H1 (cell line): ENCODE measurements around the gene SYP.

Experiments used
- ATF2 ChIP-seq: IDR thresholded peaks from 2 replicates; pipeline ENCODE4 v1.6.1; 2012; ENCODE audit warnings: low read length, inconsistent platforms
- BCL11A ChIP-seq, 2 experiments: IDR thresholded peaks; one replicate each; pipeline ENCODE4 v1.6.1; 2011; ENCODE audit warnings: low read depth in 2 of 2, low read length in 2 of 2, mild to moderate bottlenecking in 2 of 2
- CBX5 ChIP-seq: fragments of 300-800, 300-1000 bp; sonication (generic); IDR thresholded peaks from 2 replicates; pipeline ENCODE4 v1.7.1; 2016; ENCODE audit warnings: antibody characterized with exemption, low read length, low read depth
- CHD1 ChIP-seq: IDR thresholded peaks from 2 replicates; pipeline ENCODE4 v1.6.1; 2012; ENCODE audit warnings: low read depth, low read length, improper control_type of control experiment
- CTCF ChIP-seq, 3 experiments: IDR thresholded peaks; 1 replicate in 2 of 3; 2 replicates in 1 of 3; pipeline versions ENCODE4 v1.5.1 to v1.6.1; 2011; ENCODE audit warnings: low read length in 3 of 3, mild to moderate bottlenecking in 3 of 3, inconsistent platforms in 2 of 3, low read depth in 1 of 3, moderate library complexity in 1 of 3; ENCODE audit not compliant: insufficient read depth in 1 of 3; ENCODE audit errors: control extremely low read depth in 1 of 3
- EGR1 ChIP-seq: IDR thresholded peaks from 2 replicates; pipeline ENCODE4 v1.6.1; 2011; ENCODE audit warnings: low read depth, low read length, borderline replicate concordance
- KDM4A ChIP-seq: IDR thresholded peaks from one replicate; pipeline ENCODE4 v1.7.1; 2012; ENCODE audit warnings: low read depth, mild to moderate bottlenecking, moderate library complexity, low read length, inconsistent platforms; ENCODE audit not compliant: severe bottlenecking
- MAFK ChIP-seq: IDR thresholded peaks from 2 replicates; pipeline ENCODE4 v1.6.1; 2012; ENCODE audit warnings: low read depth, mild to moderate bottlenecking, improper control_type of control experiment, low read length
- POLR2A ChIP-seq, 2 experiments: IDR thresholded peaks; 1 replicate in 1 of 2; 2 replicates in 1 of 2; pipeline ENCODE4 v1.6.1; 2011; ENCODE audit warnings: low read depth in 2 of 2, low read length in 2 of 2, mild to moderate bottlenecking in 2 of 2; ENCODE audit errors: control extremely low read depth in 1 of 2
- RAD21 ChIP-seq, 2 experiments: IDR thresholded peaks in 1 of 2; conservative IDR thresholded peaks in 1 of 2; 2 replicates each; pipeline ENCODE4 v1.6.1; 2011; ENCODE audit warnings: low read depth in 2 of 2, low read length in 2 of 2, improper control_type of control experiment in 1 of 2, inconsistent platforms in 1 of 2, mild to moderate bottlenecking in 1 of 2, moderate library complexity in 1 of 2
- SIN3A ChIP-seq, 2 experiments: IDR thresholded peaks in 1 of 2; conservative IDR thresholded peaks in 1 of 2; 2 replicates each; pipeline ENCODE4 v1.6.1; 2011 to 2012; ENCODE audit warnings: low read length in 2 of 2, improper control_type of control experiment in 1 of 2, low read depth in 1 of 2, mild to moderate bottlenecking in 1 of 2
- TAF1 ChIP-seq: IDR thresholded peaks from 2 replicates; pipeline ENCODE4 v1.6.1; 2011; ENCODE audit warnings: mild to moderate bottlenecking, low read depth, low read length
- YY1 ChIP-seq: IDR thresholded peaks from 2 replicates; pipeline ENCODE4 v1.6.1; 2011; ENCODE audit warnings: low read depth, mild to moderate bottlenecking, low read length

- TF ChIP-seq CTCF (IDR thresholded peaks at IDR 0.05; ENCODE audit: control extremely low read depth in 1 of 3, insufficient read depth in 1 of 3, low read depth in 1 of 3, low read length in 3 of 3) = no peak
- peak; percentile 14 for TF ChIP-seq KDM4A
- no peak for TF ChIP-seq POLR2A (IDR thresholded peaks at IDR 0.05; ENCODE audit: control extremely low read depth in 1 of 2, low read depth in 2 of 2, low read length in 2 of 2)
- TF ChIP-seq CBX5 = no peak
- TF ChIP-seq MAFK = no peak
- TF ChIP-seq SIN3A (conservative IDR thresholded peaks at IDR 0.05 in 1 of 2, IDR thresholded peaks at IDR 0.05 in 1 of 2; ENCODE audit: low read depth in 1 of 2, low read length in 2 of 2) = no peak
- TF ChIP-seq YY1 = no peak
- TF ChIP-seq CHD1 = no peak
- TF ChIP-seq BCL11A (IDR thresholded peaks at IDR 0.05; ENCODE audit: low read depth in 2 of 2, low read length in 2 of 2) = no peak
- no peak for TF ChIP-seq TAF1
- TF ChIP-seq EGR1 = no peak
- TF ChIP-seq ATF2 = no peak
- TF ChIP-seq RAD21 (IDR thresholded peaks at IDR 0.05 in 1 of 2, conservative IDR thresholded peaks at IDR 0.05 in 1 of 2; ENCODE audit: low read depth in 2 of 2, low read length in 2 of 2) = no peak
Observed at GRCh38 chrX:49172280-49172780, 27.7 kb downstream of the SYP start.
